ENCODE data around the gene CGNL1.

CGNL1 gene

GRCh38 chr15:57503911-57504598 lies 127.8 kb downstream of the CGNL1 start:
- peak; percentile 48 for DNase-seq (ENCODE audit: low read depth)
- H3K4me3 ChIP-seq (ENCODE audit: low read depth, low read length) = no peak overlapping the region
- TF ChIP-seq CTCF (conservative IDR thresholded peaks at IDR 0.05; ENCODE audit: low read depth, low read length) = no peak

GRCh38 chr15:57504599-57504940 lies 128.3 kb downstream of the CGNL1 start:
- no peak overlapping the region for H3K4me3 ChIP-seq (ENCODE audit: low read depth, low read length)
- DNase-seq (ENCODE audit: low read depth) = no peak
- no peak for TF ChIP-seq CTCF (conservative IDR thresholded peaks at IDR 0.05; ENCODE audit: low read depth, low read length)

GRCh38 chr15:57505056-57505715 lies 128.9 kb downstream of the CGNL1 start:
- DNase-seq (ENCODE audit: low read depth) = no peak
- no peak overlapping the region for H3K4me3 ChIP-seq (ENCODE audit: low read depth, low read length)
- no peak for TF ChIP-seq CTCF (conservative IDR thresholded peaks at IDR 0.05; ENCODE audit: low read depth, low read length)

- TF ChIP-seq CTCF (conservative IDR thresholded peaks at IDR 0.05; ENCODE audit: low read depth, low read length) = no peak
- H3K4me3 ChIP-seq (ENCODE audit: low read depth, low read length) = no peak overlapping the region
- peak; percentile 77 for DNase-seq (ENCODE audit: low read depth)
Measured at GRCh38 chr15:57505949-57506391, 129.7 kb downstream of the CGNL1 start.

GRCh38 chr15:57506422-57506821 lies 130.1 kb downstream of the CGNL1 start:
- no peak for DNase-seq (ENCODE audit: low read depth)
- H3K4me3 ChIP-seq (ENCODE audit: low read depth, low read length) = no peak overlapping the region
- peak; percentile 48 for TF ChIP-seq CTCF (conservative IDR thresholded peaks at IDR 0.05; ENCODE audit: low read depth, low read length)

- TF ChIP-seq CTCF (conservative IDR thresholded peaks at IDR 0.05; ENCODE audit: low read depth, low read length) = no peak
- DNase-seq (ENCODE audit: low read depth) = no peak
- H3K4me3 ChIP-seq (ENCODE audit: low read depth, low read length) = no peak overlapping the region
Measured at GRCh38 chr15:57507111-57507510, 130.8 kb downstream of the CGNL1 start.

GRCh38 chr15:57509126-57509525 lies 132.8 kb downstream of the CGNL1 start:
- TF ChIP-seq CTCF (conservative IDR thresholded peaks at IDR 0.05; ENCODE audit: low read depth, low read length) = no peak
- peak; percentile 59 for DNase-seq (ENCODE audit: low read depth)

More at GRCh38 chr15:57509126-57509525, 132.8 kb downstream of the CGNL1 start:
- no peak overlapping the region for H3K4me3 ChIP-seq (ENCODE audit: low read depth, low read length)
